ENCODE data around the gene CCDC18. TPM values are rescaled to one million over a fixed set of nuclear protein-coding genes. Genes with fewer than 3 reads are reported as not detected.

CCDC18 gene
- total RNA-seq, 2 experiments from 2014 or later = 21.8 to 24.6 TPM

- Mint-ChIP-seq H3K27me3 (no peaks in the 10 kb centered on the region), H3K36me3 (ENCODE audit: low read depth) (peaks cover 40% of the 10 kb centered on the region), H3K4me3 (no peak overlapping the region), H3K4me1 (ENCODE audit: low read depth) (no peaks in the 10 kb centered on the region), H3K27ac (no peak overlapping the region), H3K9me3 (no peaks in the 10 kb centered on the region)
- ChIA-PET CTCF (no interaction called here), POLR2A (no interaction called here)
- ATAC-seq (no peak), DNase-seq (no peak)
- intact Hi-C loops (cut with micrococcal nuclease) = no loop called here
- TF ChIP-seq CTCF (IDR thresholded peaks at IDR 0.05) = no peak
Measured at GRCh38 chr1:93196591-93196990, 16.1 kb downstream of the CCDC18 start.

- DNase-seq (no peak), ATAC-seq (no peak)
- no peak for TF ChIP-seq CTCF (IDR thresholded peaks at IDR 0.05)
- no peak overlapping the region for H3K4me3 Mint-ChIP-seq
- ChIA-PET POLR2A (interaction anchor here (1.2 kb wide), 1 partner anchor 17 kb away, joined by 5 read pairs; no protein-coding TSS in a partner anchor), CTCF (no interaction called here)
- intact Hi-C loops (cut with micrococcal nuclease) = no loop called here
- H3K9me3 Mint-ChIP-seq = no peaks in the 10 kb centered on the region
- H3K27ac Mint-ChIP-seq = no peak overlapping the region
- peaks cover 33% of the 10 kb centered on the region for H3K36me3 Mint-ChIP-seq (ENCODE audit: low read depth)
- no peaks in the 10 kb centered on the region for H3K4me1 Mint-ChIP-seq (ENCODE audit: low read depth)
- no peaks in the 10 kb centered on the region for H3K27me3 Mint-ChIP-seq
Measured at GRCh38 chr1:93199150-93199549, 18.6 kb downstream of the CCDC18 start.

GRCh38 chr1:93200086-93200620 lies 19.6 kb downstream of the CCDC18 start:
- Mint-ChIP-seq H3K27me3 (no peaks in the 10 kb centered on the region), H3K9me3 (no peaks in the 10 kb centered on the region), H3K4me1 (ENCODE audit: low read depth) (no peaks in the 10 kb centered on the region), H3K36me3 (ENCODE audit: low read depth) (peaks cover 30% of the 10 kb centered on the region), H3K27ac (no peak overlapping the region), H3K4me3 (no peak overlapping the region)
- intact Hi-C loops (cut with micrococcal nuclease) = no loop called here
- POLR2A ChIA-PET = interaction anchor here (1.2 kb wide), 1 partner anchor 18 kb away, joined by 5 read pairs; no protein-coding TSS in a partner anchor
- CTCF ChIA-PET = no interaction called here
- ATAC-seq (no peak), DNase-seq (no peak)
- no peak for TF ChIP-seq CTCF (IDR thresholded peaks at IDR 0.05)

- no peak for TF ChIP-seq CTCF (IDR thresholded peaks at IDR 0.05)
- no peak overlapping the region for H3K27ac Mint-ChIP-seq
- intact Hi-C loops (cut with micrococcal nuclease) = no loop called here
- DNase-seq = no peak
- ChIA-PET POLR2A (no interaction called here), CTCF (no interaction called here)
- ATAC-seq = no peak
- no peaks in the 10 kb centered on the region for H3K9me3 Mint-ChIP-seq
- H3K27me3 Mint-ChIP-seq = no peaks in the 10 kb centered on the region
- H3K4me1 Mint-ChIP-seq (ENCODE audit: low read depth) = no peaks in the 10 kb centered on the region
- H3K4me3 Mint-ChIP-seq = no peak overlapping the region
- peaks cover 25% of the 10 kb centered on the region for H3K36me3 Mint-ChIP-seq (ENCODE audit: low read depth)
Measured at GRCh38 chr1:93200714-93201113, 20.2 kb downstream of the CCDC18 start.

- Mint-ChIP-seq H3K27ac (no peak overlapping the region), H3K27me3 (no peaks in the 10 kb centered on the region), H3K4me3 (no peak overlapping the region), H3K36me3 (ENCODE audit: low read depth) (peaks cover 30% of the 10 kb centered on the region), H3K4me1 (ENCODE audit: low read depth) (no peaks in the 10 kb centered on the region), H3K9me3 (no peaks in the 10 kb centered on the region)
- DNase-seq (no peak), ATAC-seq (no peak)
- CTCF ChIA-PET = no interaction called here
- no peak for TF ChIP-seq CTCF (IDR thresholded peaks at IDR 0.05)
- intact Hi-C loops (cut with micrococcal nuclease) = no loop called here
- POLR2A ChIA-PET = no interaction called here
Measured at GRCh38 chr1:93205892-93206566, 25.5 kb downstream of the CCDC18 start.
